NCI-H2029 treated with DMSO at 0.1 percent for 48 hours (cell line): Measurements from ENCODE around the gene KNOP1.
"Not testable (repeated sequence)": the region's sequence is repeated elsewhere in the genome, so short reads cannot be mapped to it uniquely, and the experiment has no call there.

Experiments used
- DNase-seq: peaks from one replicate; lab custom pipeline; 2025; lab: John Stamatoyannopoulos, UW

The KNOP1 gene

DNA sequence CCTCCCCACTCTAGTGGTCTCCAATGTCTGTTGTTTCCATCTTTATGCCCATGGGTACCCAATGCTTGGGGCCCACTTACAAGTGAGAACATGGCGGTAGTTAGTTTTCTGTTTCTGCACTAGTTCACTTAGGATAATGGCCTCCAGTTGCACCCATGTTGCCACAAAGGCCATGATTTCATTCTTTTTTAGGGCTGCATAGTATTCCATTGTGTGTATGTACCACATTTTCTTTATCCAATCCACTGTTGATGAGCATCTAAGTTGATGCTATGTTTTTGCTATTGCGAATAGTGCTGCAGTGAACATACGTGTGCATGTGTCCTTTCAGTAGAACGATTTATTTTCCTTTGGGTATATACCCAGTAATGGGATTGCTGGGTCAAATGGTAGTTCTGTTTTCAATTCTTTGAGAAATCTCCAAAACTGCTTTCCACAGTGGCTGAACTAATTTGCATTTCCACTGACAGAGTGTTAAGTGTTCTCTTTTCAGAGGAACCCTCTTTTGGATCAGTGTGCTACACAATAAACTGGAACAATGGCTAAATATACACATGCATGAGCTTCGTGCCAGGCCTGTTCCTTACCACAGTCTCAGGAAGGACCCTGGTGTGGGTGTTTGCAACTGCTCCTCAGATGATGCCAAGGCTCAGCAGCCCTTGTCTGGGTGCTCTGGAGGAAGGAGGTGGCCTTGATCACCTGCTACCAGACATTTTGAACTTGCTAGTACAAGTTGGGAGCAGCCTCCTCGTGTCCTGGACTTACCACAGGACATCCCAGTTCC, 34.4 kb downstream of the KNOP1 start:
- no peak for DNase-seq

DNA sequence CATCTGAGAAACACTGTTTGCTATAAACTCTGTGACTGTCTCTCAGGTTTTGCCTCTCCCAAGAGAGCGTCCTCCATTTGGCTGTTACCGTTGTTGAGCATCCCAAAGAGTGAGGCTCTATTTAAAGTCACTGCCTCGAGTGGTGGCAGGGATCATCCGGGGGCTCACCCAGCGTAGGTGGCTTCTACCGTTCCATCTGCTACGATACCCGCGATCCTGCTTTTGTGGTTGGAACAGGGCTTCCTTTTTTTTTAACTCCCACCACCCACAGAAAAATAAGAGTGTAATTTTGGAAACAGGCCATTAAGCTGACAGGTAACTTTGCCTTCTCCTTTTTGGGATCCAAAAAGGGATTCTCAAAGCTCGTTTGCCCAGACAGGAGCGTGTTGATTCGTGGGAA, 36.4 kb downstream of the KNOP1 start:
- no peak for DNase-seq

DNA sequence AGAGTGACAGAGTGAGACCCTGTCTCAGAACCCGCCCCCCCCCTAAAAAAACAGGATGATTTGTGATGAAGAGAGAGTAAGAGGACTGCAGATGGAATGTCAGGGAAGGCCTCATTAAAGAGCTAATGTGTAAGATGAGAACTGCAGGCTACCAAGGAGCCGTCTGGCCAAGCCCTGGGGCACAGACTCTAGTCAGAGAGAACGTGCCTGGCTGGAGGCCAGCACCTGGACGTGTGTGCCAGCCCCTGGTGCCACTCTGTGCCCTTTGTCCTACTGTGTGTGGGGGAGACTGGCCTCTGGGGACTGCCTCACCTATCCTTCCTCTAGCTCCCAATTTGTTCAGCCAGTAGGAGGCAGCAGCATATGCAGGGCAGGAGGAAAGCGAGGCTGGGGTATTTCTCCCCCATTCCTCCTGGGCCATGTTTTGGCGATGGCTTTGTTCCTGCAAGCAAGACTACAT, 37.1 kb downstream of the KNOP1 start:
- peak; percentile 41 for DNase-seq

DNA sequence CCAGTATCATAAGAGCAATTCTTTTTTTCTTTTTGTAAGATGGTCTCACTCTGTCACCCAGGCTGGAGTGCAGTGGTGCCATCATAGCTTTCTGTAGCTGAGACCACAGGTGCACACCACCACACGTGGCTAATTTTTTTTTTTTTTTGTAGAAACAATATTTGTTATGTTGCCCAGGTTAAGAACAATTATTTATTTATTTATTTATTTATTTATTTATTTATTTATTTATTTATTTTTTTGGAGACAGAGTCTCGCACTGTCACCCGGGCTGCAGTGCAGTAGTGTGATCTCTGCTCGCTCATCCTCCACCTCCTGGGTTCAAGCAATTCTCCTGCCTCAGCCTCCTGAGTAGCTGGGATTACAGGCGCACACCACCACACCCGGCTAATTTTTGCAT, 38.7 kb downstream of the KNOP1 start:
- not testable (repeated sequence) for DNase-seq

DNA sequence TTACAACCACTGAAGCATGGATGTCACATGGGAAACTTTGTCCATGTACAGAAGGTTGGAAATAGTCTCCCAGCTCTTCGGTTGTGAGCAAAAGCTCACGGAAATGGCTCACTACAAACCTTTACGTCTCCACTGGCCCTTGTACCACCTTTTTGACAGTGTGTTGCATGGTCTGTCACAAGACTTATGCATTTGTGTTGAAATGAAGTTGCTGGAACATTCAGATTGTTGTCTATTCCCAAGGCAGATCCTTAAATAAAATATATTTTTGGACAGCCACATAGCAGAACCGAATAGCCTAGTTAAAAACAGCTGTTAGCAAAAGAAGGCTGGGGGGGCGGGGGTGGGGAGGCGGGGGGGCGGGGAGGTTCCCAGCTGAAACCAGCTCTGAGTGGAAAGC, 39.2 kb downstream of the KNOP1 start:
- DNase-seq, result no peak

DNA sequence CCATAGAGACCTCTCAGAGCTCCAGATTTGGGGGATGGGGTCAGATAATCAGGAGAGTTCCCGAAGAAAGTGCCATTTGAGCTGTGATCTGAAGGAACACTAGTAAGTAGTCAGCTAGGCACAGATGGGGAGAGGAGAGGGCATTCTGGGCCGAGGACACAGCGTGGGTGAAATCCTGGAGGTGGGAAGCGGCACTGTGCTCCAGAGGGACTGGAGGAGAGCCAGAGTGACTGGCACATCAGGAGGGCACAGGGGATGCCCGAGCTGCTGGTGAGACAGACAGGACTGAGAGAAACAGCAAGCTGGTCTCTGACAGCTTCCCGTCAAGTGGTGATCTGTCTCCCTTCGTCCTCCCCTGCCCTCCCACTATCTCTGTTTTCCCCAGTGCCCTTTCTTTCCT, 40.6 kb downstream of the KNOP1 start:
- DNase-seq, result no peak

DNA sequence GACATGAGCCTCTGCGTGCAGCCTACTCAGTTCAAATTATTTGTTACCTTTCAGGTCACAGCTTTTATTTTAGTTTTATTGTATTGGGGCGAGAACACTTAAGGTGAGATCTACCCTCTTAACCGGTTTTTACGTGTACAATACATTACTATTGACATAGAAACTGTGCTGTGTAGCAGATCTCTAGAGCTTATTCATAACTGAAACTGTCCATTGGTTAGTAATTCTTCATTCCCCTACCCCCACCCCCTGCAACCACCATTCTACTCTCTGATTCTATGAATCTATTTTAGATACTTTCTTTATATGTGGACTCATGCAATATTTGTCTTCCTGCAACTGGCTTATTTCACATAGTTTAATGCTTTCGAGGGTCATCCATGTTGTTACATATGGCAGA, 43.5 kb downstream of the KNOP1 start:
- no peak for DNase-seq

DNA sequence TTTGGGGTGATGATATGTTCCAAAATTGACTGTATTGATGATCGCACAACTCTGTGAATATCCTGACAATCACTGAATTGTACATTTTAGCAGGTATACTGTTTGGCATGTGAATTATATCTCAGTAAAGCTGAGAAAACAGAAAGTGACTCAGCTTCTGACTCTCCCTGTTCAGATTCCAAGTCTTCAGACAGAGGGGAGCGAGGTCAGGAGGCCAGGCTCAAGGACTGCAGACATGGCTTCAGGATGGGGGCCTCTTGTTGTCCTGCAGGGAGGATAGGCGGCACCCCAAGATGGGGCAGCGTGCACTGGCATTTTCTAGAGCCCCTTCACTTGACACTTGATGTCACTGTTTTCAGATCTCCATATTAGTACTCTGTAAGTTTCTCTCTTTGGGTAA, 45.6 kb downstream of the KNOP1 start:
- no peak for DNase-seq

DNA sequence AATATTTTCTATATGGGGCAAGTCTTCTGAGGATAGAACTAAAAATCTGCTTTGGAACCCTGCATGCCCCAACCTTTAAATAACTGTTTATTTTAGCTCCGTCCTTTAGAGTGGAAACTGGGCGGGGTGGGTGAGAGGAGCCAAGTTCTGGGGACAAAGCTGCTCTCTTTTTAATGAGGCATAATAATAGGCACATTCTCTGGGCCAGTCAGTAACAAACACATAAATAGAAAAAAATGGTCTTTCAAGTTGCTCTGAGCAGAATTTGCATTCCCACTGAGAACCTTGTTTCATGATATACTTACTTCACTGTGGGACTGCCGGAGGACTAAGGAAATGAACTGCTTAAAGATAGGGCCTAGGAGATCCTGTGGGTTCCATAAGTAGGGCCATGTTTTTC, 51.5 kb downstream of the KNOP1 start:
- no peak for DNase-seq

DNA sequence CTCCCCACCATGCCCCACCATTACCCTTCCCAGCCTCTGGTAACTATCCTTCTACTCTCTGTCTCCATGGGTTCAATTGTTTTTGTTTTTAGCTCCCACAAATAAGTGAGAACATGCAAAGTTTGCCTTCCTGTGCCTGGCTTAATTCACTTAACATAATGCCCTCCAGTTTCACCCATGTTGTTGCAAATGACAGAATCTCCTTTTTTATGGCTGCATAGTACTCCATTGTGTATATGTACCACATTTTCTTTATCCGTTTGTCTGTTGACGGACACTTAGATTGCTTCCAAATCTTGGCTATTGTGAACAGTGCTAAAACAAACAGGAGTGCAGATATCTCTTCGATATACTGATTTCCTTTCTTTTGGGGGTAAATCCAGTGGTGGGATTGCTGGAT, 52.7 kb downstream of the KNOP1 start:
- DNase-seq, result not testable (repeated sequence)

DNA sequence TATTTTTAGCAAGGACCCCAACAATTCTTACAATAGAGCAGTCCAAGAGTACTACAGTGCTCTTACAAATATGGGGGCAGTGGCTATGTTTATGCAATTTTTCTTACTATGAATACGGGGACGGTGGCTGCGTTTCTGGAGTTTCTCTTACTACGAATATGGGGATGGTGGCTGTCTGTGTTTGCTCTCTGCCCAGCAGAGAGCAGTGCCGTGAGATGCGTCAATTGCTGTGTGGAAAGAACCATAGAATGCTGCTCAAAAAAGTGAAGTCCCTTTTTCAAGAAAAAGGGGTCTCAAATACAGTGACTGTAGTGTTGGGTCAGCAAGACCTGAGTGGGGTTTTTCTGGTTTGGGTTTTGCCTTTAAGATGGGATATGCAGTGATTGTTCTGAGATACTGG, 53.9 kb downstream of the KNOP1 start:
- no peak for DNase-seq

DNA sequence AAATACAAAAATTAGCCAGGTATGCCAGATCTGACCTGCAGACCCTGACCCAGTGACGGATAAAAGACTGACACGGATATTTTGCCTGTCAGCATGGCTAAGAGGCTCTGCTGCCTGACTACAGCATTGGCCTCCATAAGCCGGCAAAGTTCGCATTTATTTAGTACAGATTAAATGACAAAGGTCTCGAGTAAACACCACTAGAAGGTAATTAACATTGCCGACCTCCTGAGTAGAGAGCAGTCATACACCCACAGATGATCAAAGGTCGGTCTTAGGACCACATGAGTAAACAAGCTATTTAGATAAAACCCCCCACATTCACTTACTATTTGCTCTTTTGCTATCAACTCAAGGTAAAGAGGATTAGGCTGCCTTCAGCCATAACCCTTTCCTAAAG, 55.7 kb downstream of the KNOP1 start:
- no peak for DNase-seq

DNA sequence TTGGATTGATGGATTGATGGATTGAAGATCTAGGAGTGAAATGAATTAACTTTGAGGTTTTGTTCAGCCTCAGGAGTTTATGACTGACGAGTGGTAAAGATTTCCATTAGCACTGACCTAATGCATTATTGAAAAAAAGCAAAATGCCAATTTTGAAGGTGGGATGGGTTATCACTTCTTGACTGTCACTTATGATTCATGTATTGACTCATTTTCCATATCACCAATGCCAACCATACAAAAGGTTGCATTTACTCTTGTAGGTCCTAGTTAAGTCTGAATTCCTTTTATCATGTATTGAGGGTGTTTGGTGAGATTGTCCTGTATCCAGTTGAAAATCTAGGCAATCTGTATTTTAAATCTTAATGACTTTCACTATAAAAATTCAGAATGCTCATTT, 57.6 kb downstream of the KNOP1 start:
- DNase-seq, result no peak

DNA sequence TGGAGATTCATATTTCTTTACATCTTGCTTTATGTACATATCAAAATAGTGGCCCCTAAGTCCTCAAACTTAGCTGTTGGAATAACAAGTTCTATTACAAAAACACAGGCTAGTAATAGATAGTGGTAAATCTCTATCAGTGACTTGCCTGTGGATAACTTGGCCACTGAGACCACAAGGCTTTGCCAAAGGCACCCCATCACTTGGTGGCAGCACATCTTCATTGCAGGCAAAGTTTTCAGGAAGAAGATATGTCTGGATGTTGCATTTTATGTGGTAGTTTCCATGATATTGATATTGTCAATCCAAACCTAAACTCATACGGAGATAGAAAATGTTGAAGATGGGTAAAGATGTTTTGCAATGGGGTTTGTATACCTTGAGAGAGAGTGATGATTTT, 58.5 kb downstream of the KNOP1 start:
- DNase-seq, result no peak

DNA sequence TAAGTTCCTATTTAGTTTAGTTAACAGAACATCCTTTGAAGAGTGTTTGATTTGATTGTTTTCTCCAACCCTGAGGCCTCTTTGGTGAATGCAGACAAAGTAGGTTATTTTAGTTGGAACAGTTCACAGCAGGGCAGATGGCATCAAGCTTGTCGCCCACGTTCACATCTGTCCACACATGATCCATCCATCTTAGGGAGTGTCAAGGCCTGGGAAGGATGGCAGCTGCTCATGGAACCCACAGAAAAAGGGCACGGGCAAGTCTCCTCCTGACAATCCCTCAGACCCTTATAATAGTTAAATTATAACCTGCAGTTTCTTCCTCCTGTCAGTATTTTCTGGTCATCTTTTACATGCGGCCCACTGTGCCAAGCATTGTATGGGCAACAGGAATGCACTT, 60.2 kb downstream of the KNOP1 start:
- no peak for DNase-seq

DNA sequence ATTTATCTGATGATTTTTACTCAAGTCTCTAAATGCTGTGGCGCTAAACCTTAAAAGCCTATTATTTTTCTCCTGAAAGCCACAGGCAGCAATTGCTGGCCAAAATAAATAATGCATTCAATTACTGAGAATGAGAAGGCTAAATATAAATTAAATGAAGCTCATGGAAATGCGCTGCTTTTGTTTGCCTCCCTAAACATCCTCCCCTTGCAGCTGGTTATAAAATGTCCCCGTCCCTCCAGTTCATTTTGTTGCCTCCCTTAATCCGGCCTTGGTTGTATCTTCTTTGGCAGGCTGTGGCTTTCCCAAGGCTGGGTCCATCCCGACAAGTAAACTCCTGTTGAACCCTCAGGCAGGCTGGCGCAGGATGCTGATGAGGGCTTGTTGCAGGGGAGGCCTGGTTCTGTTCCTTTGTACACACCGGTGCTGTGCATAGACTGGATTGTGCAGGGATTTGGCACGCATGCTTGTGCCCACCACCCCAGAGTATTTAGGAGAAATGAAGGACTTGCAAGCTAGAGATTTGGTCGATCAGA, 62.7 kb downstream of the KNOP1 start:
- no peak for DNase-seq

DNA sequence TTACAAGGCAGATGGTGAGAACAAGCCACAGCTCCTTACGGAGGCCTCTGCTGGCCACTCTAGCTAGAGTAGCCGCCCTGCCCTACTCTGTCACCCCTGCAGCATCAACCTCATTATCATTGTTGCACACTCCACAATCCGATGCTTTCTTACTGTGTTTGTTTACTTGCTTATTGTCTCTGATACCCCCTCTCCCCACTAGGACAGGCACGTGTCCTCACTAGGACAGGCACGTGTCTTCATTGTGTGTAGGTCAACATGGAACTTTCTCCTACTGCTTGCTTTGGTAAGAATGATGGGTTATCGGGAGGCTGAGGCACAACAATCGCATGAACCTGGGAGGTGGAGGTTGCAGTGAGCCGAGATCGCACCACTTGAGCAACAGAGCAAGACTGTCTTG, 63.9 kb downstream of the KNOP1 start:
- no peak for DNase-seq
